CD4-positive, alpha-beta T cell treated with Interleukin-10 for 1 hour (primary cell): ENCODE data around the gene GSTCD.
"Not testable (repeated sequence)": the region's sequence is repeated elsewhere in the genome, so short reads cannot be mapped to it uniquely, and the experiment has no call there.

Source experiments
- DNase-seq: peaks from one replicate; pipeline ENCODE4 v3.0.0-alpha.2; 2020

The GSTCD gene

GRCh38 chr4:105815701-105816100 lies 107.1 kb downstream of the GSTCD start:
- no peak for DNase-seq

- DNase-seq = no peak
Measured at GRCh38 chr4:105822061-105822460, 113.5 kb downstream of the GSTCD start.

DNA sequence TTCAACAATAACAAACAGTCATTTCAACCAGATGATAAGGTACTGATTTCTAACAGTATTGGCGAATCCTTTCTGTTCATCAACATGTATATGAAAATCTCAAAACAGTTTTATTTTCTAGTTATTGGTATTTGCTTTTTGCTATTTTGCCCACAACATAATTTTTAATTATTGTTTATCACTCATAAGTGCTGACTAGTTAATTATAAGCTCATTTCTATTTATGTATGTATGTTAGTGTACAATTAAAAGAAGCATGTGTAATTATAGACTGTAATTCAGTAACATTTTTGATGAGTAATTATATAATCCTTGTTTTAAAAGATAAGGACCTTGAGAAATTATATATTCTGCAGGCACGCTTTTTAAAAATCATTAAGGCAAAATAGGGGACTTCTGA lies 119.5 kb downstream of the GSTCD start:
- DNase-seq = no peak

DNA sequence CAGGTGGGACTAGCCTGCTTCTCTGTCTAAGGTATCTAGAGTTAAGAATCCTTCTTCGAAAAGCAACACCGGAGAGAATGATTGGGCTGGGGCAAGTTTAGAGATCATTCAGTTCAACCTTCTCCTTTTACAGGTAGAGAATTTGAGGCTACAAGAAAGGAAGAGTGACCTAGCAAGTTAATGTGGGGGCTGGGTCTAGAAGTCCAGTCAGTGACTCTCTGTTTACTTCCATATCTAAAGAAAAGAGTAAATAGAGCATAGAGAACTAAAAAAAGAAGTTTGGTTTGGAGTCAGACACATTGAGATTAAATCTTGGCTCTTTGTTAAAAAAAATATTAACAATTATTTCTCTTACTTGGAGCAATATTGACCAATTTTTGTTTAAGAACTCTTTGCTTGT lies 122.6 kb downstream of the GSTCD start:
- DNase-seq = no peak

DNA sequence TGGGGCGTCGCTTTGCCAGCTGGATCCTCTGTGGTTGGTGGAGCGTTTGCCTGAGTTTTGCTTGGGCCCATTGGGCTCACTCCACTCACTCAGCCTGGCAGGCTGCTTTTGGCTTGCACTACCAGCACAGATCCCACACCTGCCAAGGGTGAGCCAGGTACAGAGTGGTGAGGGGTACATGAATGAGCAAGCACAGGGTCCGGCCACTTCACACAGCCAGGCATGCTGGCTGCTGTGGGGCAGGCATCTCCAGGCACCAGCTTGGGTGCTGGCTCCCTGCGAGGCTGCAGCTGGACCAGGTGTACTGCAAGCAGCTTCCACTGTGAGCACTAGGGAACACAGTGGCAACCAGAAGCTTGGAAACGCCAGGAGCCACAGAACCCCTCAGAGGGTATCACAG lies 126.6 kb downstream of the GSTCD start:
- DNase-seq = no peak

GRCh38 chr4:105836537-105836936 lies 128.0 kb downstream of the GSTCD start:
- no peak for DNase-seq

DNA sequence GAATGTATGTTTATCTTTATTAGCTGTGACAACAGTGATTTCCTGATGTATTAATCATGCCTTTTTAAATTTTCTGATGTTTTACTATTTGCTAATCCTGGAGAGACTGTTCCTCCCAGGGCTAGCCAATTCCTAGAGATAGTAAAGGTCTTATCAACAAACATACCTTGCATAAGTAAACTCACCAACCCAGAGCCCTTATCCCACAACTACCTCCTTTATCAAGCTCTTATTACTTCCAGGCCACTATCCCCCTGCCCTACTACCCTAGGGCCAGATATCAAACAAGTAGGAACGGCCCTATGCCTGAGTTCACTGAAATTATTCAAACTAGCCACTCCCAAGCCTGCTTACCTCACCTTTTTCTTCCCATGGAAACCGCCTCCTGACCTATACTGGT lies 128.5 kb downstream of the GSTCD start:
- no peak for DNase-seq

DNA sequence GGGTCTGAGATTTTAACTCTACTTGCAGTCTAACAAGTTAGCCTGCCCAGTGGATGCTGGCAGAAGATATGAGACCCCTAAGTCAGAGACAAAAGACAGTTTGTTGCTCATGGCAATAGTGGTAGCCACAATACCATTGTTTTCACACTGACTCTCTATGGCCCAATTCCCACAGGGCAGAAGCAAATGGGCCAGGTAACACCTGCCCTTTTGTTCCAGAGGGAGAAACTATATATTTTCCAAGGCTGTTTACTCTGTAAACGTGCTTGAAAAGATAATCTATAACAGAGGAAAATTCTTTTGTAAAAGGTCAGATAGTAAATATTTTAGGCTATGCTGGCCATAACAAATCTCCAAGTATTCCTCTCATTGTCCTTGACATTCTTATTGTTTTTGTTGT lies 129.5 kb downstream of the GSTCD start:
- DNase-seq = no peak

- no peak for DNase-seq
Measured at GRCh38 chr4:105840426-105841174, 132.0 kb downstream of the GSTCD start.

DNA sequence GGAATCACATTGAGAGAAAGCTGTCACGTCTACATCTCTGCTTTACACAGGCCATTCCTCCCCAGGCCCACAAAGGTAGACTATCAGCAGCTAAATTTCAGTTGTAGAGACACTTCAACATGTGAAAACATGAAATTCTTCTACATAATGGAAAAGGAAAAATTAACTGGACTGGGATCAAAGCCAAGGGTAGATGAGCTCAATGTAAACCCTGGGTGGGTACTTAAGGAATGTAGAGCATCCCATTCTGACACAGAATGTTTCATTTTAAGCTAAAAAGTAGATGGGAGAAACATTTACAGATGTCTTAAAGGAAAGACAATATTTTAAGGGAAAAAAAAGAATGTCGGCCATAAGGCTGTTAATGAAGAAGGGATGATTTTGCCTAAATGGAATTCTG lies 135.4 kb downstream of the GSTCD start:
- no peak for DNase-seq

- no peak for DNase-seq
Measured at GRCh38 chr4:105845559-105845958, 137.0 kb downstream of the GSTCD start.

- DNase-seq = not testable (repeated sequence)
Measured at GRCh38 chr4:105848359-105848758, 139.8 kb downstream of the GSTCD start.

- DNase-seq = no peak
Measured at GRCh38 chr4:105851196-105851595, 142.6 kb downstream of the GSTCD start.

DNA sequence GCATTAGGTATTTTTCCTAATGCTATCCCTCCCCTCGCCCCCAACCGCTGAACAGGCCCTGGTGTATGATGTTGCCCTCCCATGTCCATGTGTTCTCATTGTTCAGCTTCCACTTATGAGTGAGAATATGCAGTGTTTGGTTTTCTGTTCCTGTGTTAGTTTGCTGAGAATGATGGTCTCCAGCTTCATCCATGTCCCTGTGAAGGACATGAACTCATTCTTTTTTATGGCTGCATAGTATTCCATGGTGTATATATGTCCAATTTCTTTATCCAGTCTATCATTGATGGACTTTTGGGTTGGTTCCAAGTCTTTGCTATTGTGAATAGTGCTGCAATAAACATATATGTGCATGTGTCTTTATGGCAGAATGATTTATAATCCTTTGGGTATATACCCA lies 143.6 kb downstream of the GSTCD start:
- DNase-seq = not testable (repeated sequence)

DNA sequence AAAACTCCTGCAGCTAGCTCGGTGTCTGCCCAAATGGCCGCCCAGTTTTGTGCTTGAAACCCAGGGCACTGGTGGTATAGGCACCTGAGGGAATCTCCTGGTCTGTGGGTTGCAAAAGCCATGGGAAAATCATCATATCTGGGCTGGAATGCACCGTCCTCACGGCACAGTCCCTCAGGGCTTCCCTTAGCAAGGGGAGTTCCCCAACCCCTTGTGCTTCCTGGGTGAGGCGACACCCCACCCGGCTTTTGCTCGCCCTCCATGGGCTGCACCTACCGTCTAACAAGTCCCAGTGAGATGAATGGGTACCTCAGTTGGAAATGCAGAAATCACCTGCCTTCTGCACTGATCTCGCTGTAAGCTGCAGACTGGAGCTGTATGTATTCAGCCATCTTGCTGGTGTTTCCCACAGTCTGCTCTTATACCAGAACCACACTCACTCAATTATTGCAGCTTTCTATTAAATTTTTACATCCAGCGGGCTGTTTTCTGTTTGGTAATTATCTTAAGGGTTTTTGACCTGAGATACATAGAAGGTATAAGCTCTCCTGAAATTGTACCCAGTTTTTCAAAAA lies 150.0 kb downstream of the GSTCD start:
- no peak for DNase-seq

GRCh38 chr4:105859233-105859632 lies 150.6 kb downstream of the GSTCD start:
- DNase-seq = no peak

DNA sequence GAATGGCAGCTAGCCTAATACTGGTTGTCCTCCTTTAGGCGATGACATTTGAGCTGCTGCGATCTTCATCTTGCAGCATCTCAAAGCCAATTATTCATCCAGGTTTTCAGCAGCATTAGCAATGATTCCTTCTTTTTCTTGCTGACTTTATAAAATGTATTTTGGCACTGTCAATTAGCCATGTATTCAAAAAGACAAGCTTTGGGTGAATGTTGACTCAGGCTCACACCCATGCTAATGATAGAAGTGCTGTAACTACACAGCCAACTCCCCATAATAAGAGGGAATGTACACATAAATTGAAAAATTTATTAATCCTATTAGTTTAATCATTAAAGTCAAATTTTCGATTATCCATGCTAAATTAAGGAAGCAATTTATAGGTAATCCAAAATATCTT lies 162.4 kb downstream of the GSTCD start:
- no peak for DNase-seq

GRCh38 chr4:105871997-105872396 lies 163.4 kb downstream of the GSTCD start:
- DNase-seq = no peak

DNA sequence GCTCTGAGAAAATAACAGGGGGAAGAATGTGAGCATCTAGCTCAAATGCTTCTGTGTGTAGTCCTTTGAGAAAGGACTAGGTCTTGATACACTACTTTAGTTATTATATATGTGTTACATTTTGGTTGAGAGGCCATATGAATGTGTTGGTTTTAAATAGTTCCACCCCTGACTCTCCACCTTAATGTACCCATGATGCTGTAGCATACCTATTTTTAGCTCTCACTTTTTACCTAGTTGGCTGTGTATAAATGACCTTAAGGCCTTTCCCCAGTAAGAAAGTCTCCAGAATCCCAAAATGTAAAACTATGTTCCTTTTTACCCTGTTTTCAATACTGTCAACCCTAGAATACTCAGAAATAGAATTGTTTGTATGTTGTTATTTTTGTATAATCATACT lies 166.6 kb downstream of the GSTCD start:
- no peak for DNase-seq

DNA sequence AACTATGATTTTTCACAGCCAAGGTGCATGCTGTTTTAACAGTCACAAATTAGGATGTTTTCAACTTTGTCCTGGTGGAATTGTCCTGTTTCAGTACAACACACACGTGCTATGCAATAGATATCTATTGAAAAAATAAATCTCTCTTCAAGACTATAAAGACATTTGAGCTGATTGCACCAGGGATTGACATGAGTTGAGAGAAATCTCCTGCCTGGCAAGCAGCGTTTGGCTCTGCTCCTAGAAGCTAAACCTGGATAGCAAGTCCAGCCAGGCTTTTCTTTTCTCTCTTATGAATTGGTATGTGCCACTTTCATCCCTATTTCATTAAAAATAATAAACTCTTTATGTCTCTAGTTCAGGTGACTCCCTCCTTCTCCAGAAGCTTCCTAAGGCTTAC lies 170.1 kb downstream of the GSTCD start:
- DNase-seq = no peak

- DNase-seq = no peak
Measured at GRCh38 chr4:105887508-105887907, 178.9 kb downstream of the GSTCD start.

- DNase-seq = no peak
Measured at GRCh38 chr4:105894660-105895582, 186.3 kb downstream of the GSTCD start, which contains the start of gene NPNT. Gene NPNT, plus strand, starts transcription at chr4:105895471. Its CDS starts 182 bp downstream, at chr4:105895653.

GRCh38 chr4:105895583-105896460 lies 187.2 kb downstream of the GSTCD start:
- DNase-seq = no peak
